Adipocyte (in vitro differentiated cells): Measurements from ENCODE around the gene DDAH2.

Experiments used
- DNase-seq: peaks from one replicate; pipeline ENCODE4 v3.0.0-alpha.2; 2015; ENCODE audit warnings: low read depth
- H3K27me3 ChIP-seq: replicated peaks from 2 replicates; pipeline ENCODE4 v1.7.0; 2013; ENCODE audit warnings: mild to moderate bottlenecking, low read length, moderate library complexity; ENCODE audit not compliant: control insufficient read depth, insufficient read depth
- H3K36me3 ChIP-seq: 2 replicates; pipeline ENCODE4 v1.7.0; 2013; ENCODE audit warnings: low read length, mild to moderate bottlenecking, moderate library complexity; ENCODE audit not compliant: control insufficient read depth, insufficient read depth, severe bottlenecking
- H3K4me1 ChIP-seq: 2 replicates; pipeline ENCODE4 v1.7.0; 2013; ENCODE audit warnings: mild to moderate bottlenecking, low read length, moderate library complexity; ENCODE audit not compliant: control insufficient read depth, insufficient read depth
- H3K4me3 ChIP-seq: 2 replicates; pipeline ENCODE4 v1.7.0; 2013; ENCODE audit warnings: mild to moderate bottlenecking, low read length, moderate library complexity
- H3K9ac ChIP-seq: 2 replicates; pipeline ENCODE4 v1.7.0; 2013; ENCODE audit warnings: mild to moderate bottlenecking, low read length, moderate library complexity
- H3K9me3 ChIP-seq: 2 replicates; pipeline ENCODE4 v1.7.0; 2013; ENCODE audit warnings: mild to moderate bottlenecking, low read length, moderate library complexity; ENCODE audit not compliant: control insufficient read depth

Gene DDAH2

GRCh38 chr6:31728767-31729514 is at the start of gene DDAH2:
TSS of gene DDAH2 (minus strand) at chr6:31729299. CDS start at chr6:31729161, 138 bp downstream.
- Histone ChIP-seq H3K4me1 (peaks cover 27% of the 10 kb centered on the region), H3K27me3 (no peaks in the 10 kb centered on the region), H3K4me3 (peak within 1 kb of the TSS; percentile 94), H3K9ac (peak within 1 kb of the TSS; percentile 93), H3K36me3 (peaks cover 46% of the 10 kb centered on the region), H3K9me3 (no peaks in the 10 kb centered on the region)
- DNase-seq = no peak

- H3K27me3 ChIP-seq = no peaks in the 10 kb centered on the region
- DNase-seq = no peak
- H3K4me1 ChIP-seq = peaks cover 8% of the 10 kb centered on the region
- H3K9ac ChIP-seq = no peak overlapping the region
- peaks cover 54% of the 10 kb centered on the region for H3K36me3 ChIP-seq
- no peaks in the 10 kb centered on the region for H3K9me3 ChIP-seq
- no peak overlapping the region for H3K4me3 ChIP-seq
These were observed 49.1 kb upstream of the DDAH2 start for GRCh38 chr6:31778193-31778592.

GRCh38 chr6:31777667-31778050 is 48.6 kb upstream of the DDAH2 start:
- Histone ChIP-seq H3K4me1 (peaks cover 8% of the 10 kb centered on the region), H3K4me3 (no peak overlapping the region), H3K36me3 (peaks cover 49% of the 10 kb centered on the region), H3K27me3 (no peaks in the 10 kb centered on the region), H3K9ac (no peak overlapping the region), H3K9me3 (no peaks in the 10 kb centered on the region)
- no peak for DNase-seq

GRCh38 chr6:31776989-31777666 is 48.0 kb upstream of the DDAH2 start, which contains the start of gene VWA7:
TSS of gene VWA7 (minus strand) at chr6:31777328. CDS start at chr6:31776779, 549 bp downstream.
- Histone ChIP-seq H3K4me3 (no peak within 1 kb of the TSS), H3K9ac (no peak within 1 kb of the TSS), H3K4me1 (peaks cover 8% of the 10 kb centered on the region), H3K27me3 (no peaks in the 10 kb centered on the region), H3K9me3 (no peaks in the 10 kb centered on the region), H3K36me3 (peaks cover 44% of the 10 kb centered on the region)
- peak; percentile 63 for DNase-seq

GRCh38 chr6:31776485-31776988 is 47.4 kb upstream of the DDAH2 start:
- H3K4me1 ChIP-seq = peaks cover 8% of the 10 kb centered on the region
- peaks cover 38% of the 10 kb centered on the region for H3K36me3 ChIP-seq
- no peak for DNase-seq
- H3K27me3 ChIP-seq = no peaks in the 10 kb centered on the region
- H3K4me3 ChIP-seq = no peak overlapping the region
- no peak overlapping the region for H3K9ac ChIP-seq
- no peaks in the 10 kb centered on the region for H3K9me3 ChIP-seq

GRCh38 chr6:31775633-31776484 is 46.8 kb upstream of the DDAH2 start:
- H3K27me3 ChIP-seq = no peaks in the 10 kb centered on the region
- peaks cover 31% of the 10 kb centered on the region for H3K36me3 ChIP-seq
- H3K9ac ChIP-seq = no peak overlapping the region
- no peak for DNase-seq
- H3K4me1 ChIP-seq = peaks cover 8% of the 10 kb centered on the region
- no peak overlapping the region for H3K4me3 ChIP-seq
- H3K9me3 ChIP-seq = no peaks in the 10 kb centered on the region

GRCh38 chr6:31775184-31775583 is 46.1 kb upstream of the DDAH2 start:
- peaks cover 8% of the 10 kb centered on the region for H3K4me1 ChIP-seq
- no peaks in the 10 kb centered on the region for H3K27me3 ChIP-seq
- no peaks in the 10 kb centered on the region for H3K9me3 ChIP-seq
- no peak for DNase-seq
- H3K4me3 ChIP-seq = no peak overlapping the region
- H3K36me3 ChIP-seq = peaks cover 24% of the 10 kb centered on the region
- H3K9ac ChIP-seq = no peak overlapping the region

- H3K4me3 ChIP-seq = no peak overlapping the region
- no peaks in the 10 kb centered on the region for H3K9me3 ChIP-seq
- peaks cover 3% of the 10 kb centered on the region for H3K4me1 ChIP-seq
- H3K36me3 ChIP-seq = no peaks in the 10 kb centered on the region
- no peak overlapping the region for H3K9ac ChIP-seq
- no peak for DNase-seq
- H3K27me3 ChIP-seq = peaks cover 3% of the 10 kb centered on the region
These were observed 42.9 kb upstream of the DDAH2 start for GRCh38 chr6:31771992-31772358.

GRCh38 chr6:31770860-31771259 is 41.8 kb upstream of the DDAH2 start:
- H3K4me1 ChIP-seq = no peaks in the 10 kb centered on the region
- H3K9me3 ChIP-seq = no peaks in the 10 kb centered on the region
- no peak overlapping the region for H3K9ac ChIP-seq
- H3K27me3 ChIP-seq = peaks cover 6% of the 10 kb centered on the region
- H3K4me3 ChIP-seq = no peak overlapping the region
- no peaks in the 10 kb centered on the region for H3K36me3 ChIP-seq
- no peak for DNase-seq

GRCh38 chr6:31769684-31770371 is 40.7 kb upstream of the DDAH2 start:
- no peak overlapping the region for H3K9ac ChIP-seq
- peak; percentile 42 for DNase-seq
- H3K4me1 ChIP-seq = no peaks in the 10 kb centered on the region
- no peaks in the 10 kb centered on the region for H3K36me3 ChIP-seq
- peaks cover 7% of the 10 kb centered on the region for H3K27me3 ChIP-seq
- no peak overlapping the region for H3K4me3 ChIP-seq
- no peaks in the 10 kb centered on the region for H3K9me3 ChIP-seq
